HEK293 (cell line): Measurements from ENCODE around the gene SPATA7.

Experiments used
- CTCF ChIA-PET: fragments of 350-600 bp; formaldehyde crosslinking; extraction: SDS; loops from one replicate; lab custom pipeline; 2021; ENCODE audit warnings: antibody characterized with exemption; lab: Yijun Ruan, JAX
- POLR2A ChIA-PET: fragments of 300-600 bp; formaldehyde crosslinking; extraction: SDS; loops from one replicate; lab custom pipeline; 2020; ENCODE audit warnings: antibody characterized with exemption, inconsistent platforms; lab: Yijun Ruan, JAX
- H3K27ac ChIP-seq: fragments of 200-500 bp; sonication (Bioruptor generic); 2 replicates; pipeline ENCODE4 v1.5.1; 2014; ENCODE audit warnings: low read depth, low read length, control low read depth, inconsistent platforms; ENCODE audit errors: extremely low read depth
- H3K36me3 ChIP-seq, 2 experiments: fragments of 200-500 bp in 1 of 2; sonication (Bioruptor generic) in 1 of 2; 1 replicate in 1 of 2; 2 replicates in 1 of 2; pipeline ENCODE4 v1.5.1; 2014 to 2017; ENCODE audit warnings: inconsistent platforms in 2 of 2, low read length in 2 of 2; ENCODE audit not compliant: control insufficient read depth in 2 of 2, insufficient read depth in 1 of 2
- H3K4me1 ChIP-seq: fragments of 200-500 bp; sonication (Bioruptor generic); 2 replicates; pipeline ENCODE4 v1.5.1; 2014; ENCODE audit warnings: mild to moderate bottlenecking, low read length, inconsistent platforms; ENCODE audit not compliant: control insufficient read depth, insufficient read depth
- H3K4me3 ChIP-seq: 2 replicates; pipeline ENCODE4 v1.5.1; 2011; ENCODE audit warnings: low read depth, mild to moderate bottlenecking, control low read depth, low read length, moderate library complexity
- H3K9me3 ChIP-seq: fragments of 200-500 bp; sonication (Bioruptor generic); 2 replicates; pipeline ENCODE4 v1.5.1; 2014; ENCODE audit warnings: low read depth, low read length, inconsistent platforms; ENCODE audit not compliant: control insufficient read depth, insufficient read depth
- EGR2 ChIP-seq: fragments of 450-650 bp; formaldehyde crosslinking; IDR thresholded peaks from 2 replicates; pipeline ENCODE4 v1.5.1; 2016; ENCODE audit warnings: low read depth, missing biosample characterization, missing genetic modification characterization
- KLF7 ChIP-seq: fragments of 450-650 bp; formaldehyde crosslinking; IDR thresholded peaks from 2 replicates; pipeline ENCODE4 v1.5.1; 2016; ENCODE audit warnings: missing biosample characterization, missing genetic modification characterization, borderline replicate concordance
- ZBTB17 ChIP-seq: fragments of 450-650 bp; formaldehyde crosslinking; IDR thresholded peaks from 2 replicates; pipeline ENCODE4 v1.5.1; 2016; ENCODE audit warnings: missing biosample characterization, missing genetic modification characterization
- ZNF223 ChIP-seq: fragments of 450-650 bp; formaldehyde crosslinking; IDR thresholded peaks from 2 replicates; pipeline ENCODE4 v1.5.1; 2016; ENCODE audit warnings: missing biosample characterization, missing genetic modification characterization
- ZNF239 ChIP-seq: fragments of 450-650 bp; formaldehyde crosslinking; IDR thresholded peaks from 2 replicates; pipeline ENCODE4 v1.5.1; 2016; ENCODE audit warnings: missing biosample characterization, missing genetic modification characterization
- ZNF404 ChIP-seq: fragments of 450-650 bp; formaldehyde crosslinking; IDR thresholded peaks from 2 replicates; pipeline ENCODE4 v1.5.1; 2017; ENCODE audit warnings: missing biosample characterization, missing genetic modification characterization
- ZNF521 ChIP-seq: fragments of 450-650 bp; formaldehyde crosslinking; IDR thresholded peaks from 2 replicates; pipeline ENCODE4 v1.5.1; 2017; ENCODE audit warnings: missing biosample characterization, mild to moderate bottlenecking, missing genetic modification characterization
- ZNF529 ChIP-seq: fragments of 450-650 bp; formaldehyde crosslinking; IDR thresholded peaks from 2 replicates; pipeline ENCODE4 v1.5.1; 2017; ENCODE audit warnings: missing genetic modification characterization, missing biosample characterization; ENCODE audit not compliant: insufficient replicate concordance
- ZNF571 ChIP-seq: fragments of 450-650 bp; formaldehyde crosslinking; IDR thresholded peaks from 2 replicates; pipeline ENCODE4 v1.5.0; 2017; ENCODE audit warnings: missing biosample characterization, missing genetic modification characterization
- ZNF585B ChIP-seq: fragments of 450-650 bp; formaldehyde crosslinking; IDR thresholded peaks from 2 replicates; pipeline ENCODE4 v1.5.1; 2016; ENCODE audit warnings: missing biosample characterization, missing genetic modification characterization
- ZNF610 ChIP-seq: fragments of 450-650 bp; formaldehyde crosslinking; IDR thresholded peaks from 2 replicates; pipeline ENCODE4 v1.5.1; 2016; ENCODE audit warnings: missing biosample characterization, missing genetic modification characterization, borderline replicate concordance
- ZNF623 ChIP-seq: fragments of 450-650 bp; formaldehyde crosslinking; IDR thresholded peaks from 2 replicates; pipeline ENCODE4 v1.5.1; 2016; ENCODE audit warnings: missing biosample characterization, missing genetic modification characterization
- ZNF658 ChIP-seq: fragments of 450-650 bp; formaldehyde crosslinking; IDR thresholded peaks from 2 replicates; pipeline ENCODE4; 2016; ENCODE audit warnings: missing biosample characterization, missing genetic modification characterization
- ZNF670 ChIP-seq: fragments of 450-650 bp; formaldehyde crosslinking; IDR thresholded peaks from 2 replicates; pipeline ENCODE4 v1.5.1; 2016; ENCODE audit warnings: missing biosample characterization, missing genetic modification characterization, low read depth
- ZNF768 ChIP-seq: fragments of 450-650 bp; formaldehyde crosslinking; IDR thresholded peaks from 2 replicates; pipeline ENCODE4 v1.5.1; 2018; ENCODE audit warnings: missing biosample characterization, mild to moderate bottlenecking, missing genetic modification characterization
- ZNF785 ChIP-seq: fragments of 450-650 bp; formaldehyde crosslinking; IDR thresholded peaks from 2 replicates; pipeline ENCODE4 v1.5.1; 2016; ENCODE audit warnings: missing biosample characterization, missing genetic modification characterization
- ZNF837 ChIP-seq: fragments of 450-650 bp; formaldehyde crosslinking; IDR thresholded peaks from 2 replicates; pipeline ENCODE4 v1.5.1; 2016; ENCODE audit warnings: missing biosample characterization, missing genetic modification characterization
- TF ChIP-seq, protein P1 (sequence below): fragments of 450-650 bp; formaldehyde crosslinking; IDR thresholded peaks from 2 replicates; pipeline ENCODE4 v1.5.1; 2016; ENCODE audit warnings: missing biosample characterization, missing genetic modification characterization
- TF ChIP-seq, protein P2 (sequence below): IDR thresholded peaks from 2 replicates; pipeline ENCODE4 v1.6.1; 2011; ENCODE audit warnings: mild to moderate bottlenecking, low read depth, low read length, borderline replicate concordance
- TF ChIP-seq, protein P3 (sequence below): fragments of 450-650 bp; formaldehyde crosslinking; IDR thresholded peaks from 2 replicates; pipeline ENCODE4 v1.5.1; 2016; ENCODE audit warnings: missing biosample characterization, missing genetic modification characterization, low read depth
- TF ChIP-seq, protein P4 (sequence below): fragments of 450-650 bp; formaldehyde crosslinking; IDR thresholded peaks from 2 replicates; pipeline ENCODE4 v1.5.1; 2017; ENCODE audit warnings: missing biosample characterization, missing genetic modification characterization
- TF ChIP-seq, protein P5 (sequence below): fragments of 450-650 bp; formaldehyde crosslinking; IDR thresholded peaks from 2 replicates; pipeline ENCODE4 v1.5.1; 2016; ENCODE audit warnings: missing biosample characterization, missing genetic modification characterization

Gene SPATA7

DNA sequence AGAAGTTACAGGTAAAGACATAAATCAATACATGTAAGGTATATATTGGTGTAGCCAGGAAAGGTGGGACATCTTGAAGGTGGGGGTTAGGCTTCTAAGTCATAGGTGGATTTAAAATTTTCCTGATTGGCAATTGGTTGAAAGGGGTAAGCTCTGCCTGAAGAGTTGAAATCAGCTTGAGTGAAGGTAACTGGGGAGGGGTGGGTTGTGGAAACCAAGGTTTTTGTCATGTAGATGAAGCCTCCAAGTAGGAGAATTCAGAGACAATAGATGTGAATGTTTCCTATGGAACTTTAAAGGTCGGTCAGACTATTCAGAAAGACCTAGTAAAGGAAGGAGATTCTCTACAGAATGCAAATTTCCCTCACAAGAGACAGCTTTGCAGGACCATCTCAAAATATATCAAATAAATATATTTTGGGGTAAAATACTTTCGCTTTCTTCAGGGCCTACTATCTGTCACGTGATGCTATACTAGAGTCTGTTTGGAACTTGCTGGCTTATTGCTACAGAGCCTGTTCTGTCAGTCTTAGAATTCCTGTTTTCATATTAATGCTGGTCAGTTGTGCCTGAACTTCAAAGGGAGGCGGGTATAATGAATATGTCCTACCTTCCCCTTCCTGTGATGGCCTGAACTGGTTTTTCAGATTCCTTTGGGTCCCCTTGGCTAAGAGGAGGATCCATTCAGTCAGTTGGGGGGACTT, 20.6 kb upstream of the SPATA7 start (continued):
- TF ChIP-seq ZNF521 = no peak
- TF ChIP-seq, protein P1, sequence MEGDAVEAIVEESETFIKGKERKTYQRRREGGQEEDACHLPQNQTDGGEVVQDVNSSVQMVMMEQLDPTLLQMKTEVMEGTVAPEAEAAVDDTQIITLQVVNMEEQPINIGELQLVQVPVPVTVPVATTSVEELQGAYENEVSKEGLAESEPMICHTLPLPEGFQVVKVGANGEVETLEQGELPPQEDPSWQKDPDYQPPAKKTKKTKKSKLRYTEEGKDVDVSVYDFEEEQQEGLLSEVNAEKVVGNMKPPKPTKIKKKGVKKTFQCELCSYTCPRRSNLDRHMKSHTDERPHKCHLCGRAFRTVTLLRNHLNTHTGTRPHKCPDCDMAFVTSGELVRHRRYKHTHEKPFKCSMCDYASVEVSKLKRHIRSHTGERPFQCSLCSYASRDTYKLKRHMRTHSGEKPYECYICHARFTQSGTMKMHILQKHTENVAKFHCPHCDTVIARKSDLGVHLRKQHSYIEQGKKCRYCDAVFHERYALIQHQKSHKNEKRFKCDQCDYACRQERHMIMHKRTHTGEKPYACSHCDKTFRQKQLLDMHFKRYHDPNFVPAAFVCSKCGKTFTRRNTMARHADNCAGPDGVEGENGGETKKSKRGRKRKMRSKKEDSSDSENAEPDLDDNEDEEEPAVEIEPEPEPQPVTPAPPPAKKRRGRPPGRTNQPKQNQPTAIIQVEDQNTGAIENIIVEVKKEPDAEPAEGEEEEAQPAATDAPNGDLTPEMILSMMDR = no peak

DNA sequence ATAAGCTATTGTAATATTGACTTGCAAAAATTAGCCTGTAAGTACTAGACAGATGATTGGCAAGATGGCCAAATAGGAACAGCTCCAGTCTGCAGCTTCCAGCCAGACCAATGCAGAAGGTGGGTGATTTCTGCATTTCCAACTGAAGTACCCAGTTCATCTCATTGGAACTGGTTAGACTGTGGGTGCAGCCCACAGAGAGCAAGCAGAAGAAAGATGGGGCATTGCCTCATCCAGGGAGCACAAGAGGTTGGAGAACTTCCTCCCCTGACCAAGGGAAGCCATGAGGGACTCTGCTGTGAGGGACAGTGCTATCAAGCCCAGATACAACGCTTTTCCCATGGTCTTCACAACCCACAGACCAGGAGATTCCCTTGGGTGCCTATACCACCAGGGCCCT, 16.0 kb upstream of the SPATA7 start:
- no peak for TF ChIP-seq ZNF585B
- TF ChIP-seq ZNF529 (tag by site-specific recombination) = no peak
- TF ChIP-seq ZNF623 (tag by site-specific recombination) = no peak
- no peak for TF ChIP-seq ZNF658
- TF ChIP-seq ZNF610 (tag by site-specific recombination) = no peak
- TF ChIP-seq, protein P2, sequence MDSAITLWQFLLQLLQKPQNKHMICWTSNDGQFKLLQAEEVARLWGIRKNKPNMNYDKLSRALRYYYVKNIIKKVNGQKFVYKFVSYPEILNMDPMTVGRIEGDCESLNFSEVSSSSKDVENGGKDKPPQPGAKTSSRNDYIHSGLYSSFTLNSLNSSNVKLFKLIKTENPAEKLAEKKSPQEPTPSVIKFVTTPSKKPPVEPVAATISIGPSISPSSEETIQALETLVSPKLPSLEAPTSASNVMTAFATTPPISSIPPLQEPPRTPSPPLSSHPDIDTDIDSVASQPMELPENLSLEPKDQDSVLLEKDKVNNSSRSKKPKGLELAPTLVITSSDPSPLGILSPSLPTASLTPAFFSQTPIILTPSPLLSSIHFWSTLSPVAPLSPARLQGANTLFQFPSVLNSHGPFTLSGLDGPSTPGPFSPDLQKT = no peak
- TF ChIP-seq ZNF785 (tag by site-specific recombination) = no peak
- TF ChIP-seq KLF7 (tag by site-specific recombination) = no peak
- TF ChIP-seq EGR2 (tag by site-specific recombination) = no peak
- TF ChIP-seq ZNF223 (tag by site-specific recombination) = no peak
- TF ChIP-seq ZNF768 (tag by site-specific recombination) = no peak
- TF ChIP-seq ZNF571 = no peak
- TF ChIP-seq ZNF837 (tag by site-specific recombination) = no peak
- no peak for TF ChIP-seq ZNF239 (tag by site-specific recombination)
- no peak for TF ChIP-seq ZNF670 (tag by site-specific recombination)
- TF ChIP-seq, protein P3, sequence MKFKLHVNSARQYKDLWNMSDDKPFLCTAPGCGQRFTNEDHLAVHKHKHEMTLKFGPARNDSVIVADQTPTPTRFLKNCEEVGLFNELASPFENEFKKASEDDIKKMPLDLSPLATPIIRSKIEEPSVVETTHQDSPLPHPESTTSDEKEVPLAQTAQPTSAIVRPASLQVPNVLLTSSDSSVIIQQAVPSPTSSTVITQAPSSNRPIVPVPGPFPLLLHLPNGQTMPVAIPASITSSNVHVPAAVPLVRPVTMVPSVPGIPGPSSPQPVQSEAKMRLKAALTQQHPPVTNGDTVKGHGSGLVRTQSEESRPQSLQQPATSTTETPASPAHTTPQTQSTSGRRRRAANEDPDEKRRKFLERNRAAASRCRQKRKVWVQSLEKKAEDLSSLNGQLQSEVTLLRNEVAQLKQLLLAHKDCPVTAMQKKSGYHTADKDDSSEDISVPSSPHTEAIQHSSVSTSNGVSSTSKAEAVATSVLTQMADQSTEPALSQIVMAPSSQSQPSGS (tag by site-specific recombination) = no peak
- TF ChIP-seq, protein P4, sequence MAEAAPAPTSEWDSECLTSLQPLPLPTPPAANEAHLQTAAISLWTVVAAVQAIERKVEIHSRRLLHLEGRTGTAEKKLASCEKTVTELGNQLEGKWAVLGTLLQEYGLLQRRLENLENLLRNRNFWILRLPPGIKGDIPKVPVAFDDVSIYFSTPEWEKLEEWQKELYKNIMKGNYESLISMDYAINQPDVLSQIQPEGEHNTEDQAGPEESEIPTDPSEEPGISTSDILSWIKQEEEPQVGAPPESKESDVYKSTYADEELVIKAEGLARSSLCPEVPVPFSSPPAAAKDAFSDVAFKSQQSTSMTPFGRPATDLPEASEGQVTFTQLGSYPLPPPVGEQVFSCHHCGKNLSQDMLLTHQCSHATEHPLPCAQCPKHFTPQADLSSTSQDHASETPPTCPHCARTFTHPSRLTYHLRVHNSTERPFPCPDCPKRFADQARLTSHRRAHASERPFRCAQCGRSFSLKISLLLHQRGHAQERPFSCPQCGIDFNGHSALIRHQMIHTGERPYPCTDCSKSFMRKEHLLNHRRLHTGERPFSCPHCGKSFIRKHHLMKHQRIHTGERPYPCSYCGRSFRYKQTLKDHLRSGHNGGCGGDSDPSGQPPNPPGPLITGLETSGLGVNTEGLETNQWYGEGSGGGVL (tag by site-specific recombination) = no peak
- TF ChIP-seq, protein P5, sequence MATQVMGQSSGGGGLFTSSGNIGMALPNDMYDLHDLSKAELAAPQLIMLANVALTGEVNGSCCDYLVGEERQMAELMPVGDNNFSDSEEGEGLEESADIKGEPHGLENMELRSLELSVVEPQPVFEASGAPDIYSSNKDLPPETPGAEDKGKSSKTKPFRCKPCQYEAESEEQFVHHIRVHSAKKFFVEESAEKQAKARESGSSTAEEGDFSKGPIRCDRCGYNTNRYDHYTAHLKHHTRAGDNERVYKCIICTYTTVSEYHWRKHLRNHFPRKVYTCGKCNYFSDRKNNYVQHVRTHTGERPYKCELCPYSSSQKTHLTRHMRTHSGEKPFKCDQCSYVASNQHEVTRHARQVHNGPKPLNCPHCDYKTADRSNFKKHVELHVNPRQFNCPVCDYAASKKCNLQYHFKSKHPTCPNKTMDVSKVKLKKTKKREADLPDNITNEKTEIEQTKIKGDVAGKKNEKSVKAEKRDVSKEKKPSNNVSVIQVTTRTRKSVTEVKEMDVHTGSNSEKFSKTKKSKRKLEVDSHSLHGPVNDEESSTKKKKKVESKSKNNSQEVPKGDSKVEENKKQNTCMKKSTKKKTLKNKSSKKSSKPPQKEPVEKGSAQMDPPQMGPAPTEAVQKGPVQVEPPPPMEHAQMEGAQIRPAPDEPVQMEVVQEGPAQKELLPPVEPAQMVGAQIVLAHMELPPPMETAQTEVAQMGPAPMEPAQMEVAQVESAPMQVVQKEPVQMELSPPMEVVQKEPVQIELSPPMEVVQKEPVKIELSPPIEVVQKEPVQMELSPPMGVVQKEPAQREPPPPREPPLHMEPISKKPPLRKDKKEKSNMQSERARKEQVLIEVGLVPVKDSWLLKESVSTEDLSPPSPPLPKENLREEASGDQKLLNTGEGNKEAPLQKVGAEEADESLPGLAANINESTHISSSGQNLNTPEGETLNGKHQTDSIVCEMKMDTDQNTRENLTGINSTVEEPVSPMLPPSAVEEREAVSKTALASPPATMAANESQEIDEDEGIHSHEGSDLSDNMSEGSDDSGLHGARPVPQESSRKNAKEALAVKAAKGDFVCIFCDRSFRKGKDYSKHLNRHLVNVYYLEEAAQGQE (tag by site-specific recombination) = no peak
- no peak for TF ChIP-seq ZNF404 (tag by site-specific recombination)
- TF ChIP-seq ZBTB17 (tag by site-specific recombination) = no peak
- no peaks in the 10 kb centered on the region for H3K9me3 ChIP-seq
- ChIA-PET POLR2A (no interaction called here), CTCF (no interaction called here)
- no peaks in the 10 kb centered on the region for H3K4me1 ChIP-seq
- no peaks in the 10 kb centered on the region for H3K36me3 ChIP-seq
- no peak overlapping the region for H3K4me3 ChIP-seq
- H3K27ac ChIP-seq = no peak overlapping the region
